SIG-M5 (cell line): ENCODE measurements around the gene BCOR.

Source experiments
- DNase-seq: peaks from one replicate; lab custom pipeline; 2025; lab: John Stamatoyannopoulos, UW

BCOR gene

DNA sequence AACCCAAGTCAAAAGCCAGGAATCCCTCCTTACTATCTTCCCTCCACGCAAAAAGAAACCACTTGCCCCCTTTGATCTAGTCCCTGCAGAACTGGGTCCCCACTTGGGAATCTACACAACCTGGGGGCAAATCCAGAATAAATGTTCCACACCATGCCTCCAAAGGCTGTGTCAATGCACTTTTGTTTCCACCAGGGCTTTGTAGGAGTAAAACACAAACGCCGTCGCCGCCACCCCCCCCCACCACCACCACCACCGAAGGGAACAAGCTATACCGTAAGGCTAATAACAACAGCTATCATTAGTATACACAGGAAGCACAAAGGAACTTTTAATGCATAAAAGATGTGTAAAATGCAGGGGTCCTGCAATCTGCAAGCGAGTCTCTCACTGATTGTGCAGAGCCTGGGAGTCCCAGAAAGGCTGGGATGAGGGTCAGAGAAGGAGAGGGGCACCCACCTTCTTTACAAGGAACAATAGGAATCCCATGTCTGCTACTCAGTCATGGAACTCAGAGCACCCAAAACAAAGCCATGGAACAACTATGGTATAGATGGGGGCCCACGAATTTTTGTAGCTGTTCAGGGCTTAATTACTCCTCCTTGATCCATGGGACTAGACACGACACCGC lies 13.2 kb downstream of the BCOR start:
- no peak for DNase-seq

DNA sequence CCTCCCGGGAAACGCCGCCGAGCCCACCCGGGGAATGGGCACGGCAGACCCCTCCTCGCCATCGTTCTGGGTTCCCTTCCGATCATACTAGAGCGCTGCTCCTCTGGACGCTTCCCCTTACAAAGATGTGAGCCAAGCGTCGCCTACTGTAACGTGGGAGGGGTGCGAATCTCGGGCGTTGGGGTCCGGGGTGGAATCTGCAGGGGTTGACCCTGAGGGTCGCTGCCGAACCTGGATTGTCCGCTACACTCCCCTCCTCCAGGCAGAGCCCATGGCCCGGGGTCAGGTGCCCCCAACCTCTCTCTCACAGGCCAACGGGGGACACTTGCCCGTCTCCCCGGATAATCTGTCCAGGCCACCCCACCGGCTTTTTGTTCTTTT lies 13.8 kb downstream of the BCOR start:
- no peak for DNase-seq

GRCh38 chrX:40083120-40083978 lies 14.4 kb downstream of the BCOR start:
- no peak for DNase-seq

DNA sequence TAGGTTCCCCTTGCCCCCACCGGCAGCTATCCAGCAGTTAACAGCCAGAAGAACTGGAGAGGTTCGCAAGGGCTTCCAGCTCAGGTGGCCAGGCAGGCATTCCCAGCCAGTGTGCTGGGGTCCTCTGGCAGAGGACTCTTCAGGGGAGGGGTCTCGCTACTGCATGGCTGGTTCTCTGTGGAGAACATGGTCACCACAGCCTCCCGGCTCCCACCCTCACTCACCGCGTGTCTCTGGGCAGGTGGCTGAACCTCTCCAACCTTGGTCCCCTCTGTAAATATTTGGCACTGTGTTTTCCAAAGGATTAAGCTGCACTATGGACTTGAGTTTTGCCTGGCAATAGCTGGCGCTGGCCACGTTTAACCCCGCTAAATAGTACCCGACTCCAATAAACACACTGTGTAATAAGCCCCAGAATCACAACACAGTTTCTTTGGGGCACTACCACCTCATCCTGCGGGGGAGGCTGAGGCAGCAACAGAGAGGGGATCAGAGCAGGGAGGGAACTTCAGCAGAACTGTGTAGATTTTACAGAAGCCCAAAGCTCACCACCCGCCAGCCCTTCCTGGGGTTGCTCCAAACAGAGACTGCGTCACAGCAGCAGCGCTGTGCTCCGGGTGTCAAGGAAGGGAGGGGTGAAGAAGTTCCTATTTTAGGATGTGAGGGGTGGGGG lies 15.2 kb downstream of the BCOR start:
- no peak for DNase-seq

- no peak for DNase-seq
Observed at GRCh38 chrX:40081679-40082068, 16.1 kb downstream of the BCOR start.

DNA sequence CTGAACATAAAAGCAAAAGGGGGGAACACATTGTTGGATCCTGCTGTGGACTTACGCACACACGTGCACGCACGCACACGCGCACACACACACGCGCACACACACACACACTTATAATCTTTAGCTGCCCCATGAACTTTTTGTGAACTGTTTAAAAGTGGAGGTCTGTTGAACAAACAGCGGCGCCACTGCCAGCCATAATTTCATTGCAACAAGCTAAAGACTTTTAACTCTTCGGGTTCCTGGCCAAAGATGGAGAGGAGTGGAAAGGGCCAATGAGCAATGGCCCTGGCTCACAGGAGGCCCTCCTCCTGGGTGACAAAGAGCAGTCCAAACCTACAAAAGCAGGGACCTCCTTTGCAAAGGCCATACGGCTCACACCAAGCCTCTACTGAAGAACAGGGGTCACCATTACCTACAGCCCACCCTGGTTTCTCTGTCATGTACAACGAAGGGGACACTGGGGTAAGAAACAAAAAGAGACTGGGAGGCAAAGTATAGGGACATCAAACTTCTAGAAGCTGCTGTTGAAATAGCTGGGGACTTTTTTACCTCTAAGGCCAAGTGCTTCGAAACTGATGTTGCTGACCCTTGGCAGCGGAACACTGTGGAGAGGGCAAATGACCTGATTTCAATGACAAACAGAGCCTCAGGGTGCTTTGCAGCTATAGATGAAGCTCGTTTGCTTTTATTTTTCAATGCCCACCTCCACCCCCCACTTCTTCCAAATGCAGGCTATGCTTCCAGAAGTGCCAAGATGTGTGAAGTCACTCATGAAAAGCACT lies 16.7 kb downstream of the BCOR start:
- DNase-seq: no peak

DNA sequence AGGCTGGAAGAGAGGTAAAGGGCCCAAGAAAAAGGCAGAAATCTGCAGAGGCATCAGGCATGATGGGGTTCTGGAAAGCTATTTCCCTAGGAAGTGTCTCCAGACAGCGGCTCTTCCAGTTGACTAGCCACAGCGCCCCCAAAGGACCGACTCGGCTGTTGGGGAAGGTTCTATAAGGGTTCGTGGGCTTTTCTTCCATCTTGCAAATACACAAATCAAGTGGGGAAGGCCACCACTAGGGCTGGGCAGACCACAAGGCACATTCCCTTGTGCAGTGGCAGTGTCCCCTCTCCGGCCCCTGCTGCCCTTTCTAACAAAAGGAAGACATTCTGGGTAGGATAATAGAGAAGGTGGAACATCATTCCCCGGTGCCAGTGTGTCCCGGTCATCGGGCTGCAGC lies 18.2 kb downstream of the BCOR start:
- no peak for DNase-seq

DNA sequence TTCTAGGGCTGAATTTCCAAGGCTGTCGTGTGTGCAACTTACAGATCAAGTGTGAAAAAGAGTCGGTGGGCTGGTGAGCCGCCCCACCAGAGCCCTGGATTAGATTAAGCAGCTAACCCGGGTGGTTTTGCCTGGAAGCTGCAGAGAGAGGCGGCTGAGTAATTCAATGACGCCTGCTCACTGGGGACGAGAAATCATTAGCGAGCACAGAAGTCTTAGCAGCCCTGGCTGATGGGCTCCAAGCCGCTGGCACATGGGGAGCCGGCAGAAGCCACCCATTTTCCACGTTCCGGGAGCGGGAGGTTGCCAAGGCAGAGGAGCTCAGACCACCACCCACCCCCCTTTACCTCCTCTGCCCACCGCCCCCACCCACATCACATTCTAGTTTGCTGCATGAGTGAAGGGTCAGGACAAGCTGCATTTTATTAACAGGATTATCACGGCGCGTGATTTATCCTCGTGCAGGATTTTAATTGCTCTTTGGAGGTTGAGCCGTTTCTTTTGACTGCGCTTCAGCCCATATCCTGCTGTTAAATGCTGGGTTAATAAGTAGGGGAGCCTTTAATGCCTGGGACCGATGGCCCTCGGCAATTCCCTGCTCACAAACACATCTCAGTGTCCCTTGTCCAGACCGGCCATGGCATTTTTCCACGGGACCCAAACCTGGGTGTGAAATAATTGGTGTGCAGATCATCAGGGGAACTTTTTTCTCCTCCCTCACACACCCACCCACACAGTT lies 19.1 kb downstream of the BCOR start:
- DNase-seq: no peak

- DNase-seq: no peak
Observed at GRCh38 chrX:40077906-40078305, 19.9 kb downstream of the BCOR start.

- DNase-seq: no peak
Observed at GRCh38 chrX:40076750-40077575, 20.8 kb downstream of the BCOR start.

GRCh38 chrX:40074959-40075332 lies 22.8 kb downstream of the BCOR start:
- DNase-seq: no peak

DNA sequence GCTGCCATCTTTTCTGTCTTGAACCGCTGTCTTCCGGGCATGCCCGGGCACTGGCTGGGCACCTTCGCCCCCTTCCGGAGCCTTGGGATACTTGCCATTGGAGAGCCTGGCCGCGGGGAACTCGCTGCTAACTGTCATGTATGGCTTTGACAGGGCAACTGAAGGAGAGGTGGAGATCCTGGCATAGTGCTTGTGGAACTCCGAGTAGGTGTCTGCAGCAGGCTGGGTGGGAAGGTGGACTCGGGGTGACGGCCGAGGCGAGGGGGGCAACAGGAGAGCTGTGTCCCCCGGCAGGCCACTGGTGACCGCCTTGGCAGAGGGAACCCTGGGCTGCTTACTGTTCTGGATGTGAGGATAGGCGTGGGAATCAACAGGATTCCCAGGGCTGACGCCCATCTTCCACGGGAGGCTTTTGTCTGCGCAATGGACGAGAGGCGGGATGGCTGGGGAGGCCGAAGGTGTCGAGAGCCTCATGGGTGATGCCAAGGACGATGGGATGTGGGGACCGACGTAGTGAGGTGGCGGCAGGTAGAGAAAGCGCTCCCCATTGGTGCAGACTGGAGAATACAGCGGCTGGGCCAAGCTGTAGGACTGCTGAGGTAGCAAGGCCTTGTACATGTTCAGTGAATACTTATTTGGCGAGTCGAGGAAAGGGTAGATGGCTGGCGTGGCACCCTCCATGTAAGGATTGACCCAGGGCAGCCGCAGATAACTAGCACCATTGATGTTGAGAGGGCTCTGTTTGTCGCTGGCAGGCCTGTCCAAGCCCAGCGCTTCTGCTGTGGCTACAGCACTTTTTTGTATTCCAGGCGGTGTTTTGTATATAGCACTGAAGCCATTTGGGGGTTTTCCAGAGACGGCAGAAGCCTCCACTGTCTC lies 23.4 kb downstream of the BCOR start:
- no peak for DNase-seq

GRCh38 chrX:40073439-40074054 lies 24.2 kb downstream of the BCOR start:
- DNase-seq: no peak

- no peak for DNase-seq
Observed at GRCh38 chrX:40072246-40072645, 25.5 kb downstream of the BCOR start.

GRCh38 chrX:40068048-40068447 lies 29.7 kb downstream of the BCOR start:
- no peak for DNase-seq

DNA sequence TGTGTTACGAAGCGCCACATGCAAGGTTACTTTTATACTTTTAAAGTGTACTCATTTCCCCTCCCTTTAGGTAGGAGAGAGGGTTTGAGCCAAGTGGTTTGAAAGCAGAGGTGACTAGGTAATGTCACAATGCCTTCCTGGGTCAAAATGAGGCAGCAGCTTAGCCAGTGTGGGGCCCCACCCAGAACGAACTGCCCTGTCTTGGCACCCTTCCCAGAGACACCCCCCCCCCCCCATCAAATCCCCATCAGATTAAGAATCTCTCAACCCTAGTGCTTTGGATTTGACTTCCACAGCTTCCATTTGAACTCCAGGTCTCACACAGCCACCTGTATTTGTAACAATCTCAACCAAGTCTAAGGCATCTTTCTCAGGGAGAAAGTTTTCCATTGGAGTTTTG lies 31.1 kb downstream of the BCOR start:
- DNase-seq: no peak

DNA sequence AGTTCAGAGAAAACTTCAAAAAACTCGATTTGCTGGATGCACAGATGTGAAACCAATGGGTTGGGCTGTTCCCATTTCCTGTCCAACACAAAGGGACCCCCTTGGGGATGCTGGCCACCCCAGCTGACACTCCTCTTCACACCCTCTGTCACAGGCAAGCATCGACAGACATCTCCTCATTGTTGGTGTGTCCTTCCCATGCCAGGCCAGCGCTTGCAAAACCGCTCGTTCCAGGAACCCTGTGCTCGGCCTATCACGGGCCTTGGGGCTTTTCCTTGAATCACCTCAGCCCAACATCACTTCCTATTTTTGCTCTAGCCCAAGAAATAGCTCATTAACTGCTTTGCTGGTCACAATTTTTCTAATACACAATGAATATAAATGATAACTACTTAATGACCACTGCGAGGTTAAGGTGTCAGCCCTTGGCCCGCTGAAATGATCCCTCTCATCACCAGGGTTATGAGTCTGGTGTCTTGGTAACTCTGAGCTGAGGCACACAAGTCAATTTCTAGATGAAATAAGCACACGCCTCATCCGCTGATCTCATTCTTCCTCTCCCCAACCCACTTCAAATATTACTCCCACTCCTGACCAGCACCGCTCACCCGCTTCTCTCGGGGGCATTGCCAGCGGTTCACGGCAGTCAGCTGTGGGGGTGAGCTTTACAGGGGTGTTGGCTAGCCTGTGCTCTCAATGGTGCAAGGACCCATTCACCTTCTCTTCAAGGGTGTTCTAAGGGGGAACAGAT lies 32.3 kb downstream of the BCOR start:
- no peak for DNase-seq

GRCh38 chrX:40064055-40064597 lies 33.6 kb downstream of the BCOR start:
- DNase-seq: no peak
